ENCODE measurements around the gene RAD50.

The RAD50 gene

GRCh38 chr5:132637241-132637640 is 80.5 kb downstream of the RAD50 start:
- no peak for DNase-seq

GRCh38 chr5:132639706-132640130 is 82.9 kb downstream of the RAD50 start:
- DNase-seq: no peak

GRCh38 chr5:132640613-132641012 is 83.8 kb downstream of the RAD50 start:
- no peak for DNase-seq

GRCh38 chr5:132641241-132641723 is 84.5 kb downstream of the RAD50 start:
- no peak for DNase-seq

- DNase-seq: no peak
These were observed 85.1 kb downstream of the RAD50 start for GRCh38 chr5:132641841-132642240.

GRCh38 chr5:132644177-132644576 is 87.4 kb downstream of the RAD50 start:
- no peak for DNase-seq

GRCh38 chr5:132646583-132647266 is 89.9 kb downstream of the RAD50 start:
- DNase-seq: no peak

- DNase-seq: no peak
These were observed 90.7 kb downstream of the RAD50 start for GRCh38 chr5:132647473-132647872.

- no peak for DNase-seq
These were observed 91.6 kb downstream of the RAD50 start for GRCh38 chr5:132648355-132648754.

- DNase-seq: no peak
These were observed 95.2 kb downstream of the RAD50 start for GRCh38 chr5:132651838-132652469.

GRCh38 chr5:132653716-132654115 is 96.9 kb downstream of the RAD50 start:
- no peak for DNase-seq

GRCh38 chr5:132655821-132656773 is 99.3 kb downstream of the RAD50 start:
- DNase-seq: peak; percentile 16

GRCh38 chr5:132656774-132657355 is 100.1 kb downstream of the RAD50 start:
- no peak for DNase-seq

- no peak for DNase-seq
These were observed 101.1 kb downstream of the RAD50 start, which contains the start of gene IL13 for GRCh38 chr5:132657676-132658380. Gene IL13, plus strand, starts transcription at chr5:132658173. Its CDS starts 14 bp downstream, at chr5:132658187.

- no peak for DNase-seq
These were observed 101.9 kb downstream of the RAD50 start for GRCh38 chr5:132658381-132659302.

- DNase-seq: no peak
These were observed 103.1 kb downstream of the RAD50 start for GRCh38 chr5:132659598-132660493.

GRCh38 chr5:132661231-132662003 is 104.6 kb downstream of the RAD50 start:
- DNase-seq: no peak

- no peak for DNase-seq
These were observed 105.2 kb downstream of the RAD50 start for GRCh38 chr5:132662004-132662401.
